ENCODE measurements around the gene PTAFR. TPM values are rescaled to one million over a fixed set of nuclear protein-coding genes. Genes with fewer than 3 reads are reported as not detected.

Gene PTAFR
- total and polyA plus RNA-seq, 2 of the 4 experiments (the other 2 are of a cell fraction) = 0.17 to 0.18 TPM

DNA sequence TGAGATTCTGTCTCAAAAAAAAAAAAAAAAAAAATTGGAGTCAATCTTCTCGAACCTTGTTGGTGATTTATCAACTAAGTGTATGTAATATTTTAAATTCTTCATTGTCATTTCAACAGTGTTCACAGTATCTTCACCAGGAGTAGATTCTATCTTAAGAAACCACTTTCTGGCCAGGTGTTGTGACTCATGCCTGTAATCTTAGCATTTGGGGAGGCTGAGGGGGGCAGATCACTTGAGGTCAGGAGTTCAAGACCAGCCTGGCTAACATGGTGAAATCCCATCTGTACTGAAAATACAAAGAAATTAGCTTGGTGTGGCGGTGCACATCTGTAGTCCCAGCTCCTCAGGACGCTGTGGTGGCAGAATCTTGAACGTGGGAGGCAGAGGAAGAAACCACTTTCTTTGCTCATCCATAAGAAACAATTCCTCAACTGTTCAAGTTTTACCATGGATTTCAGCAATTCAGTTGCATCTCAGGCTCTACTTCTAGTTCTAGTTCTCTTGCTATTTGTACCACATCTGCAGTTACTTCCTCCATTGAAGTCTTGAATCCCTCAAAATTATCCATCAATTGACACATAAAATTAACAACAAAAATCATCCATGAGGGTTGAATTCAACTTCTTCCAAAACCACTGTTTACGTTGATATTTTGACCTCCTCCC, 57.7 kb downstream of the PTAFR start:
- Histone ChIP-seq H3K36me3 (ENCODE audit: control insufficient read depth, insufficient read depth, low read length) (no peaks in the 10 kb centered on the region), H3K9ac (ENCODE audit: low read depth, low read length) (no peak overlapping the region), H3K4me3 (ENCODE audit: insufficient read depth, low read depth, low read length) (no peak overlapping the region), H2AK5ac (ENCODE audit: low read depth, low read length) (no peak overlapping the region; the same call in 1 of the 2 replicates), H3K9me1 (ENCODE audit: insufficient read depth, low read length) (peaks cover 15% of the 10 kb centered on the region), H2BK20ac (ENCODE audit: low read depth, low read length) (no peak overlapping the region), H3K27ac (ENCODE audit: insufficient read depth, low read length) (no peak overlapping the region), H3K4ac (ENCODE audit: low read depth, low read length) (no peak overlapping the region; the same call in 1 of the 2 replicates), H3K9me3 (ENCODE audit: control insufficient read depth, insufficient read depth, low read length) (no peaks in the 10 kb centered on the region), H2BK5ac (ENCODE audit: low read depth, low read length, poor library complexity, severe bottlenecking) (no peak overlapping the region), H3K4me2 (ENCODE audit: low read depth, low read length) (no peak overlapping the region), H3K4me1 (ENCODE audit: control insufficient read depth, insufficient read depth, low read length) (peaks cover 5% of the 10 kb centered on the region; the same call in 1 of the 2 replicates), H2AFZ (replicated peaks; ENCODE audit: low read length, poor library complexity) (no peak overlapping the region), H4K8ac (ENCODE audit: low read depth in 2 of 2, low read length in 2 of 2) (no peak overlapping the region), H4K20me1 (ENCODE audit: insufficient read depth, low read length) (no peaks in the 10 kb centered on the region), H3K14ac (replicated peaks; ENCODE audit: low read depth, low read length) (no peak overlapping the region), H2BK15ac (ENCODE audit: low read depth, low read length) (no peak overlapping the region; the same call in 2 of the 3 replicates), H3K56ac (ENCODE audit: extremely low read depth, insufficient read depth, low read length) (no peak overlapping the region), H4K91ac (ENCODE audit: insufficient read depth, low read depth, low read length) (no peak overlapping the region), H4K5ac (ENCODE audit: low read depth, low read length) (no peak overlapping the region), H3K18ac (ENCODE audit: low read depth, low read length) (no peak overlapping the region), H2BK120ac (ENCODE audit: low read depth, low read length) (no peak overlapping the region), H3K27me3 (ENCODE audit: control insufficient read depth, insufficient read depth, low read length) (no peaks in the 10 kb centered on the region), H3K79me1 (ENCODE audit: low read depth in 1 of 2, low read length in 2 of 2) (no peaks in the 10 kb centered on the region), H3K23ac (ENCODE audit: low read depth, low read length) (no peak overlapping the region), H2AK9ac (replicated peaks; ENCODE audit: low read depth, low read length, poor library complexity) (no peak overlapping the region)
- CTCF ChIA-PET = no interaction called here
- TF ChIP-seq RCOR1 (IDR thresholded peaks at IDR 0.05; ENCODE audit: insufficient replicate concordance, low read length) (no peak), POLR2A (IDR thresholded peaks at IDR 0.05; ENCODE audit: low read depth, low read length) (no peak), RAD21 (IDR thresholded peaks at IDR 0.05; ENCODE audit: low read length) (no peak), RFX5 (IDR thresholded peaks at IDR 0.05; ENCODE audit: low read depth, low read length) (no peak), CEBPB (IDR thresholded peaks at IDR 0.05; ENCODE audit: low read depth, low read length) (no peak), SMC3 (IDR thresholded peaks at IDR 0.05; ENCODE audit: low read depth, low read length) (no peak), MXI1 (IDR thresholded peaks at IDR 0.05; ENCODE audit: borderline replicate concordance, low read depth, low read length) (no peak), MAFK (IDR thresholded peaks at IDR 0.05; ENCODE audit: low read depth, low read length) (no peak), CHD1 (IDR thresholded peaks at IDR 0.05; ENCODE audit: low read depth, low read length) (no peak)
- TF ChIP-seq, protein P1, sequence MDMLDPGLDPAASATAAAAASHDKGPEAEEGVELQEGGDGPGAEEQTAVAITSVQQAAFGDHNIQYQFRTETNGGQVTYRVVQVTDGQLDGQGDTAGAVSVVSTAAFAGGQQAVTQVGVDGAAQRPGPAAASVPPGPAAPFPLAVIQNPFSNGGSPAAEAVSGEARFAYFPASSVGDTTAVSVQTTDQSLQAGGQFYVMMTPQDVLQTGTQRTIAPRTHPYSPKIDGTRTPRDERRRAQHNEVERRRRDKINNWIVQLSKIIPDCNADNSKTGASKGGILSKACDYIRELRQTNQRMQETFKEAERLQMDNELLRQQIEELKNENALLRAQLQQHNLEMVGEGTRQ (IDR thresholded peaks at IDR 0.05; ENCODE audit: low read depth, low read length) = no peak
- TF ChIP-seq, protein P2, sequence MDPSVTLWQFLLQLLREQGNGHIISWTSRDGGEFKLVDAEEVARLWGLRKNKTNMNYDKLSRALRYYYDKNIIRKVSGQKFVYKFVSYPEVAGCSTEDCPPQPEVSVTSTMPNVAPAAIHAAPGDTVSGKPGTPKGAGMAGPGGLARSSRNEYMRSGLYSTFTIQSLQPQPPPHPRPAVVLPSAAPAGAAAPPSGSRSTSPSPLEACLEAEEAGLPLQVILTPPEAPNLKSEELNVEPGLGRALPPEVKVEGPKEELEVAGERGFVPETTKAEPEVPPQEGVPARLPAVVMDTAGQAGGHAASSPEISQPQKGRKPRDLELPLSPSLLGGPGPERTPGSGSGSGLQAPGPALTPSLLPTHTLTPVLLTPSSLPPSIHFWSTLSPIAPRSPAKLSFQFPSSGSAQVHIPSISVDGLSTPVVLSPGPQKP (IDR thresholded peaks at IDR 0.05; ENCODE audit: borderline replicate concordance, low read depth, low read length) = no peak
- TF ChIP-seq, protein P3, sequence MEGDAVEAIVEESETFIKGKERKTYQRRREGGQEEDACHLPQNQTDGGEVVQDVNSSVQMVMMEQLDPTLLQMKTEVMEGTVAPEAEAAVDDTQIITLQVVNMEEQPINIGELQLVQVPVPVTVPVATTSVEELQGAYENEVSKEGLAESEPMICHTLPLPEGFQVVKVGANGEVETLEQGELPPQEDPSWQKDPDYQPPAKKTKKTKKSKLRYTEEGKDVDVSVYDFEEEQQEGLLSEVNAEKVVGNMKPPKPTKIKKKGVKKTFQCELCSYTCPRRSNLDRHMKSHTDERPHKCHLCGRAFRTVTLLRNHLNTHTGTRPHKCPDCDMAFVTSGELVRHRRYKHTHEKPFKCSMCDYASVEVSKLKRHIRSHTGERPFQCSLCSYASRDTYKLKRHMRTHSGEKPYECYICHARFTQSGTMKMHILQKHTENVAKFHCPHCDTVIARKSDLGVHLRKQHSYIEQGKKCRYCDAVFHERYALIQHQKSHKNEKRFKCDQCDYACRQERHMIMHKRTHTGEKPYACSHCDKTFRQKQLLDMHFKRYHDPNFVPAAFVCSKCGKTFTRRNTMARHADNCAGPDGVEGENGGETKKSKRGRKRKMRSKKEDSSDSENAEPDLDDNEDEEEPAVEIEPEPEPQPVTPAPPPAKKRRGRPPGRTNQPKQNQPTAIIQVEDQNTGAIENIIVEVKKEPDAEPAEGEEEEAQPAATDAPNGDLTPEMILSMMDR (conservative IDR thresholded peaks at IDR 0.05; ENCODE audit: low read depth, low read length) = no peak
- POLR2A ChIA-PET (ENCODE audit: unreplicated experiment) = no interaction called here
- no TSS peak for BruUV-seq (replicated peaks)
- WGBS, 2 experiments (ENCODE audit: extremely low coverage in 2 of 2, insufficient read length in 1 of 2) = no CpG with 5 or more reads among the region's 5 CpGs
- DNase-seq = no peak
- intact Hi-C loops (cut with micrococcal nuclease) = no loop called here
- in situ Hi-C loops (cut with MboI; ENCODE audit: low sequenced_read_pairs) = no loop called here
- dilution Hi-C loops (cut with HindIII; ENCODE audit: low sequenced_read_pairs, unreplicated experiment) = no loop called here
- no peak for ATAC-seq (ENCODE audit: low read depth)
